Endothelial cell (in vitro differentiated cells): ENCODE measurements around the gene ZDHHC1. TPM values are rescaled to one million over a fixed set of nuclear protein-coding genes. Genes with fewer than 3 reads are reported as not detected.
"Not testable (repeated sequence)": the region's sequence is repeated elsewhere in the genome, so short reads cannot be mapped to it uniquely, and the experiment has no call there.

Source experiments
- DNase-seq: peaks from one replicate; pipeline ENCODE4 v3.0.0; 2021; ENCODE audit warnings: low spot score
- H3K27ac Mint-ChIP-seq: one replicate; pipeline ENCODE4 v1.8.0; 2021; ENCODE audit warnings: mixed read lengths, inconsistent platforms; ENCODE audit not compliant: unreplicated experiment
- H3K27me3 Mint-ChIP-seq: one replicate; pipeline ENCODE4 v1.8.0; 2021; ENCODE audit warnings: mild to moderate bottlenecking, moderate library complexity, mixed read lengths, inconsistent platforms; ENCODE audit not compliant: unreplicated experiment
- H3K36me3 Mint-ChIP-seq: one replicate; pipeline ENCODE4 v1.8.0; 2021; ENCODE audit warnings: mild to moderate bottlenecking, low read depth, mixed read lengths, inconsistent platforms; ENCODE audit not compliant: unreplicated experiment
- H3K4me1 Mint-ChIP-seq: one replicate; pipeline ENCODE4 v1.8.0; 2021; ENCODE audit warnings: mild to moderate bottlenecking, mixed read lengths, inconsistent platforms; ENCODE audit not compliant: unreplicated experiment
- H3K4me3 Mint-ChIP-seq: one replicate; pipeline ENCODE4 v1.8.0; 2021; ENCODE audit warnings: mild to moderate bottlenecking, mixed read lengths, inconsistent platforms; ENCODE audit not compliant: unreplicated experiment
- H3K9me3 Mint-ChIP-seq: one replicate; pipeline ENCODE4 v1.8.0; 2021; ENCODE audit warnings: mixed read lengths, inconsistent platforms; ENCODE audit not compliant: unreplicated experiment
- total RNA-seq: library from RNA; stranded (reverse); fragmentation: NEBNext Ultra II Directional; extraction: Animal tissue kit (Norgen Biotek cat#: 25700); gene quantifications from one replicate; pipeline ENCODE4 v1.2.1, GENCODE V29; 2021; ENCODE audit not compliant: unreplicated experiment
- TF ChIP-seq, protein P1 (sequence below): fragments of 200-600 bp; sonication (generic); IDR thresholded peaks from one replicate; pipeline ENCODE4 v1.5.0; 2021; ENCODE audit warnings: antibody characterized with exemption; ENCODE audit not compliant: unreplicated experiment

The ZDHHC1 gene
- total RNA-seq, 1 donor from 2014 or later, result 7.2 TPM

DNA sequence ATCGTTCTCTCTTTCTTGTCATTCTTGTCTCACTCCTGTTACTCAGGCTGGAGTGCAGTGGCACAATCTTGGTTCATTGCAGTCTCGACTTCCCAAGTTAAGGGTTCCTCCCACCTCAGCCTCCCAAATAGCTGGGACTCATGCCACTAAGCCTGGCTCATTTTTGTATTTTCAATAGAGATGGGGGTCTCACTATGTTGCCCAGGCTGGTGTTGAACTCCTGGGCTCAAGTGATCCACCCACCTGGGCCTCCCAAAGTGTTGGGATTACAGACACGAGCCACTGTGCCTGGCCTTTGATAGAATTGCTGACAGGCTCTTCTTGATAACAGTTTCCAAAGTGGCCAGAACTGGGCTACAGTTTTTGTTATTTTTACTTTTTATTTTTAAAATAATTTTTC lies 55.2 kb downstream of the ZDHHC1 start:
- DNase-seq, result no peak
- no peak overlapping the region for H3K4me3 Mint-ChIP-seq
- peaks cover 1% of the 10 kb centered on the region for H3K27me3 Mint-ChIP-seq
- H3K27ac Mint-ChIP-seq, result no peak overlapping the region
- H3K9me3 Mint-ChIP-seq, result no peaks in the 10 kb centered on the region
- peaks cover 38% of the 10 kb centered on the region for H3K4me1 Mint-ChIP-seq
- TF ChIP-seq, protein P1, sequence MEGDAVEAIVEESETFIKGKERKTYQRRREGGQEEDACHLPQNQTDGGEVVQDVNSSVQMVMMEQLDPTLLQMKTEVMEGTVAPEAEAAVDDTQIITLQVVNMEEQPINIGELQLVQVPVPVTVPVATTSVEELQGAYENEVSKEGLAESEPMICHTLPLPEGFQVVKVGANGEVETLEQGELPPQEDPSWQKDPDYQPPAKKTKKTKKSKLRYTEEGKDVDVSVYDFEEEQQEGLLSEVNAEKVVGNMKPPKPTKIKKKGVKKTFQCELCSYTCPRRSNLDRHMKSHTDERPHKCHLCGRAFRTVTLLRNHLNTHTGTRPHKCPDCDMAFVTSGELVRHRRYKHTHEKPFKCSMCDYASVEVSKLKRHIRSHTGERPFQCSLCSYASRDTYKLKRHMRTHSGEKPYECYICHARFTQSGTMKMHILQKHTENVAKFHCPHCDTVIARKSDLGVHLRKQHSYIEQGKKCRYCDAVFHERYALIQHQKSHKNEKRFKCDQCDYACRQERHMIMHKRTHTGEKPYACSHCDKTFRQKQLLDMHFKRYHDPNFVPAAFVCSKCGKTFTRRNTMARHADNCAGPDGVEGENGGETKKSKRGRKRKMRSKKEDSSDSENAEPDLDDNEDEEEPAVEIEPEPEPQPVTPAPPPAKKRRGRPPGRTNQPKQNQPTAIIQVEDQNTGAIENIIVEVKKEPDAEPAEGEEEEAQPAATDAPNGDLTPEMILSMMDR, result no peak
- no peaks in the 10 kb centered on the region for H3K36me3 Mint-ChIP-seq

DNA sequence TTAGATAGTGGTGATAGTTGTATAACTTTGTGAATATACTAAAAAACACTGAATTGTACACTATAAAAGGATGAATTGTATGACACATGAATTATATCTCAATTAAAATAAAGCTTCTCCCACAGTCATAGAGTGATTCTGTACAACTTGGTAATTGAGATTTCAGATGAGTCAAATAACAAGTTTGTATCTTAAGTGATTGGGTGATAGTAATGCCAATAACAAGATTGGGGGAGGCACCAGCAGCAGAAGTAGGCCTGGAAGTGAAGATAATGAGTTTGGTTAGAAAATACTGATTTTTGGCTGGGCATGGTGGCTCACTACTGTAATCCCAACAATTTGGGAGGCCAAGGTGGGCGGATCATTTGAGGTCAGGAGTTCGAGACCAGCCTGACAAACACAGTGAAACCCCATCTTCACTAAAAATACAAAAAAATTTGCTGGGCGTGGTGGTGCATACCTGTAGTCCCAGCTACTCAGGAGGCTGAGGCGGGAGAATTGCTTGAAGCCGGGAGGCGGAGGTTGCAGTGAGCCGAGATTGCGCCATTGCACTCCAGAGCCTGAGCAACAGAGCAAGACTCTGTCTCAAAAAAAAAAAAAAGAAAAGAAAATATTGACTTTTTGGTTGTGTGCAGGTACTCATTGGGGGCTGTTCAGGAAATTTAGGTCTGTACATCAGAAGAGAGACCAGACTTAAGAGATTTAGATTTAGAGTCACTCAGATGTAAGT lies 56.6 kb downstream of the ZDHHC1 start:
- not testable (repeated sequence) for H3K4me3 Mint-ChIP-seq, H3K9me3 Mint-ChIP-seq, H3K36me3 Mint-ChIP-seq, H3K27ac Mint-ChIP-seq, DNase-seq, H3K27me3 Mint-ChIP-seq
- peaks cover 33% of the 10 kb centered on the region for H3K4me1 Mint-ChIP-seq

DNA sequence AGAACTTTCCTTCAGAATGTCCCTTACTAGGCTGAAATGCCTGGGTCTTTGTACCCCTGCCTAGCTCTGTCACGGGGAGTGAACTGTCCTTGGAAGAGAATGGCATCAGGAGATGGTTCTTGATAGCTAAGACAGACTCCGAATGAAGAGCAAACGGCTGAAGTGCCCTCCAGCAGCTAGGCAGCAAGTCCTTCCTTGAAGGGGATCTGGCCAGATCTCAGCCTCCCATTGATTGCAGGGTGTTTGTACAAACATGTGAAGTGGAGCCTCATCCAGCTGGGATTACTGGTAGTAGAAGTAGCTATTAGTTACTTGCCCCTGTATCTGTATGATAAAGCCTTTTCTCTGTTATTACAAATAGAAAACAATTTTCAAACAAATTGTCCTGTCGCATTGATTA lies 58.7 kb downstream of the ZDHHC1 start:
- Mint-ChIP-seq H3K36me3 (no peaks in the 10 kb centered on the region), H3K27me3 (no peaks in the 10 kb centered on the region), H3K9me3 (no peaks in the 10 kb centered on the region), H3K4me3 (no peak overlapping the region), H3K27ac (no peak overlapping the region), H3K4me1 (peaks cover 22% of the 10 kb centered on the region)
- TF ChIP-seq, protein P1, result no peak
- no peak for DNase-seq

DNA sequence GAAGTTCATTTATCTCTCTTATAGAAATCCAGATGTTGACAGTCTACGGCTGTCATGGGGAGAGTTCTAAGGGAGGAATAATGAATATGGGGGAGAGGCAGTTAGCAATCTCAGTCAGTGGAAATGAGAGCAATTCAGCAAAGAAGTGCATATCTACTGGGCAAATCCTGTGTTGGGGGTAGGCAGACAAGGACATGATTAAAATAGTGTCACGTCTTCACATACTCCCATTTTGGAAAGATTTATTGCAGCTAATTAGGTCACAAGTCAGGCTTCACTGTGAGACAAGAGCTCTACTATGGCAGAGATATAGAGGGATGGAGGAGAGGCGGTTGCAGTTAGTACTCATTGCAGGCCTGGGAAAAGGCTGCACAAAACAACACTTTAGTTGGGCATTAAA lies 59.9 kb downstream of the ZDHHC1 start:
- no peak for DNase-seq
- TF ChIP-seq, protein P1, result no peak
- Mint-ChIP-seq H3K4me3 (no peak overlapping the region), H3K36me3 (no peaks in the 10 kb centered on the region), H3K27ac (no peak overlapping the region), H3K27me3 (no peaks in the 10 kb centered on the region), H3K9me3 (no peaks in the 10 kb centered on the region), H3K4me1 (peaks cover 22% of the 10 kb centered on the region)

DNA sequence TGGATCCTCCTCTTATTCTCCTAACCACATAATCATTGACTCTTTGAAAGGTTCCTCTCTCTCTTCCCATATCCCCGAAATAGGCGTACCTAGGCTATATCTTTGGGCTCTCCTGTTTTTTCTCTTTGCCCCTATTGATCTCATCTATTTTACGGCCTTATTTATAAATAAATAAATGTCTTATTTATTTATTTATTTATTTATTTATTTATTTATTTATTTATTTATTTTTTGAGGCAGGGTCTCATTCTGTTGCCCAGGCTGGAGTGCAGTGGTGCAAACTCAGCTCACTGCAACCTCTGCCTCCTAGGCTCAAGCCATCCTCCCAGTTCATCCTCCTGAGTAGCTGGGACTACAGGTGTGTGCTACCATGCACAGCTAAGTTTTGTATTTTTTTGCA lies 63.8 kb downstream of the ZDHHC1 start:
- peaks cover 32% of the 10 kb centered on the region for H3K4me1 Mint-ChIP-seq
- H3K36me3 Mint-ChIP-seq, H3K9me3 Mint-ChIP-seq, H3K27ac Mint-ChIP-seq, H3K4me3 Mint-ChIP-seq, H3K27me3 Mint-ChIP-seq, DNase-seq: not testable (repeated sequence)

DNA sequence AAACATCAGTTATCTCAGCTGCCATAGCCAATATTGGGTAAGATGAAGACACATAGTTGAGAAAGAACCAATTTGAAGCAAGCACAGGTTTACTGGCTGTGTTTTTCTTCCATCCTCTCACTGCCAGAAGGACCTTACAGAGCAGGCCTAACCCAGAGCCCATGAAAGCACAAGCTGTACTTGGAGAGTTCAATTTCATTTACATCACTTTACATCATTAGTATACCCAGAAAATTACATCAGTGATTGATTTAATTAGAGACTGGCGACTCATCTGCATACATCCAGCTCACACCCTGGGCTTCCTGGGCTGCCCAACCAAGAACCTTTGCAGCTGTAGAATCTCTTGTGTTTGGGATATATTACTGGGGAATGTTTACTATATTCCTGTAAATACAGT lies 66.0 kb downstream of the ZDHHC1 start:
- Mint-ChIP-seq H3K27ac (no peak overlapping the region), H3K4me3 (no peak overlapping the region), H3K27me3 (no peaks in the 10 kb centered on the region), H3K36me3 (no peaks in the 10 kb centered on the region), H3K4me1 (peaks cover 33% of the 10 kb centered on the region), H3K9me3 (no peaks in the 10 kb centered on the region)
- TF ChIP-seq, protein P1, result no peak
- DNase-seq, result no peak
